Measurements from ENCODE around the gene LAMC2. TPM values are rescaled to one million over a fixed set of nuclear protein-coding genes. Genes with fewer than 3 reads are reported as not detected.

Gene LAMC2
- total RNA-seq, 1 experiment from 2014 or later = 0.11 TPM

DNA sequence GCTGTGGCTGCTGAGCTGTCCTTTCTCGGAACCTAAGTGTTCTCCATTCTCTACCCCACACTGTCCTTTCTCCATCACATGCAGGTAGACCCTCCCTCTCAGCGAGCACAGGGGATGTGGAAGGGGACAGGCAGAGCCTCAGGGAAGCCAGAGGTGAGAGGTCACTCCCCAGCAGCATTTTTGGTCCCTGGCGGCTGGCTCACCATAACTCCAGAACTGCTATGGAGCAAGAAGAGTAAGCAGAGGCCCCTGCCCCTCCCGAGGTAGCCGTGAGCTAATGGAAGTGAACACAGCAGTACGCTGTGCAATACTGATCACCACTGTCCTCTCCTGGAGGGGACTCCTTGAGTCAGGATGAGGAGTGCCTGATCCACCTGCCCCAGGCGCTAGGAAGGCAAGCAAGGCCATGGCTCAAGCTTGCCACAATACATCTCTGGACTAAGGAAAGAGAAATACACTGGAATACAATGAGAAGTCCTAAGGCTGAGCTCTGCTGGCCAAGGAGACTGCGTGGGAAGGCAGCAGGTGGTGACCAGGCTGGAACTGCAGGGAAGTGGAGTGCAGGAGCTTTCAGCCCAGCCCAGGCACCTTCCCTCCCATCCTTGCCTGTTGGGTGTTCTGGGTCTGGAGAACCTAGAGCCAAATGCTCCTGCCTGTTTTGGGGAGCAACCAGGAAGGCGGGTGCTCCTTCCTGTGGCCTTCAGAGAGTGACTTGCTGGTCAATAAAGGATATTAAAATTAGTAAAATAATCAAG lies 96.2 kb downstream of the LAMC2 start:
- peaks cover 22% of the 10 kb centered on the region for H3K4me1 ChIP-seq (ENCODE audit: insufficient read depth, low read length, poor library complexity, severe bottlenecking)
- intact Hi-C loops (cut with micrococcal nuclease; ENCODE audit: unreplicated experiment) = loop anchor here (5.0 to 10.0 kb wide), 2 partner anchors 265 to 343 kb away; no protein-coding TSS in a partner anchor
- H3K9me3 ChIP-seq (ENCODE audit: low read depth, low read length, poor library complexity, severe bottlenecking) = no peaks in the 10 kb centered on the region
- H3K27me3 ChIP-seq (replicated peaks; ENCODE audit: insufficient read depth, low read depth, low read length, poor library complexity) = no peaks in the 10 kb centered on the region
- no peak overlapping the region for H3K27ac ChIP-seq (ENCODE audit: low read depth, low read length, poor library complexity, severe bottlenecking)
- ChIA-PET CTCF (interaction anchor here (1.1 to 1.5 kb wide), 2 partner anchors 11 to 320 kb away, joined by 4 to 6 read pairs; no protein-coding TSS in a partner anchor), POLR2A (ENCODE audit: low non-redundant PET) (interaction anchor here (0.6 kb wide), 1 partner anchor 1187 kb away, joined by 4 read pairs; no protein-coding TSS in a partner anchor)
- no peak overlapping the region for H3K4me3 ChIP-seq (ENCODE audit: low read depth, low read length, poor library complexity, severe bottlenecking)
- H3K36me3 ChIP-seq (ENCODE audit: insufficient read depth, low read length, poor library complexity, severe bottlenecking) = no peaks in the 10 kb centered on the region
- DNase-seq (ENCODE audit: low spot score) = no peak
- no TSS peak for BruUV-seq (replicated peaks)
- no peak for TF ChIP-seq EZH2 (IDR thresholded peaks at IDR 0.05; ENCODE audit: borderline replicate concordance, low read depth, low read length, poor library complexity, severe bottlenecking)
- TF ChIP-seq, protein P1, sequence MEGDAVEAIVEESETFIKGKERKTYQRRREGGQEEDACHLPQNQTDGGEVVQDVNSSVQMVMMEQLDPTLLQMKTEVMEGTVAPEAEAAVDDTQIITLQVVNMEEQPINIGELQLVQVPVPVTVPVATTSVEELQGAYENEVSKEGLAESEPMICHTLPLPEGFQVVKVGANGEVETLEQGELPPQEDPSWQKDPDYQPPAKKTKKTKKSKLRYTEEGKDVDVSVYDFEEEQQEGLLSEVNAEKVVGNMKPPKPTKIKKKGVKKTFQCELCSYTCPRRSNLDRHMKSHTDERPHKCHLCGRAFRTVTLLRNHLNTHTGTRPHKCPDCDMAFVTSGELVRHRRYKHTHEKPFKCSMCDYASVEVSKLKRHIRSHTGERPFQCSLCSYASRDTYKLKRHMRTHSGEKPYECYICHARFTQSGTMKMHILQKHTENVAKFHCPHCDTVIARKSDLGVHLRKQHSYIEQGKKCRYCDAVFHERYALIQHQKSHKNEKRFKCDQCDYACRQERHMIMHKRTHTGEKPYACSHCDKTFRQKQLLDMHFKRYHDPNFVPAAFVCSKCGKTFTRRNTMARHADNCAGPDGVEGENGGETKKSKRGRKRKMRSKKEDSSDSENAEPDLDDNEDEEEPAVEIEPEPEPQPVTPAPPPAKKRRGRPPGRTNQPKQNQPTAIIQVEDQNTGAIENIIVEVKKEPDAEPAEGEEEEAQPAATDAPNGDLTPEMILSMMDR (conservative IDR thresholded peaks at IDR 0.05; ENCODE audit: low read depth, low read length) = no peak

DNA sequence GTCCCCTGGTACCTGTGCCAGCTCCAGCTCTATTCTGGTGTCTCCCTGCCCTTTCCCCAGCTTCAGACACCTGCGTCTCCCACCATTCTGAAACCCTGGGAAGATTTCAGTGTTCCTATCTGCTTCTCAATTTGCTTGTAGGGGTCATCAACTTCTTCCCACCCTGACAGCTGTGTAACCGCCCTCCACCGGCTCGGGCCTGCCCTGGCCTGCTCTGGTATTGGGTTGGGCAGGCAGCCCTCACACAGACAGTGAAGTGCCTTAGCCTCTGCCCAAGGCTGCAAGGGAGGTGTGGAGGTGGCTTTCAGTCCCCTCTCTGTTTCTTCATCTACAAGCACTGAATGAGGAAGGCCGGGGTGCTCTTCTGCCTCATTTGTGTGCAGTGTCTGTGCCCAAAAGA lies 97.2 kb downstream of the LAMC2 start:
- H3K4me3 ChIP-seq (ENCODE audit: low read depth, low read length, poor library complexity, severe bottlenecking) = no peak overlapping the region
- peaks cover 17% of the 10 kb centered on the region for H3K4me1 ChIP-seq (ENCODE audit: insufficient read depth, low read length, poor library complexity, severe bottlenecking)
- no peak for DNase-seq (ENCODE audit: low spot score)
- intact Hi-C loops (cut with micrococcal nuclease; ENCODE audit: unreplicated experiment) = loop anchor here (5.0 to 10.0 kb wide), 2 partner anchors 264 to 342 kb away; no protein-coding TSS in a partner anchor
- no TSS peak for BruUV-seq (replicated peaks)
- H3K9me3 ChIP-seq (ENCODE audit: low read depth, low read length, poor library complexity, severe bottlenecking) = no peaks in the 10 kb centered on the region
- CTCF ChIA-PET = no interaction called here
- H3K27me3 ChIP-seq (replicated peaks; ENCODE audit: insufficient read depth, low read depth, low read length, poor library complexity) = no peaks in the 10 kb centered on the region
- POLR2A ChIA-PET (ENCODE audit: low non-redundant PET) = no interaction called here
- no peak for TF ChIP-seq EZH2 (IDR thresholded peaks at IDR 0.05; ENCODE audit: borderline replicate concordance, low read depth, low read length, poor library complexity, severe bottlenecking)
- H3K27ac ChIP-seq (ENCODE audit: low read depth, low read length, poor library complexity, severe bottlenecking) = no peak overlapping the region
- H3K36me3 ChIP-seq (ENCODE audit: insufficient read depth, low read length, poor library complexity, severe bottlenecking) = no peaks in the 10 kb centered on the region

DNA sequence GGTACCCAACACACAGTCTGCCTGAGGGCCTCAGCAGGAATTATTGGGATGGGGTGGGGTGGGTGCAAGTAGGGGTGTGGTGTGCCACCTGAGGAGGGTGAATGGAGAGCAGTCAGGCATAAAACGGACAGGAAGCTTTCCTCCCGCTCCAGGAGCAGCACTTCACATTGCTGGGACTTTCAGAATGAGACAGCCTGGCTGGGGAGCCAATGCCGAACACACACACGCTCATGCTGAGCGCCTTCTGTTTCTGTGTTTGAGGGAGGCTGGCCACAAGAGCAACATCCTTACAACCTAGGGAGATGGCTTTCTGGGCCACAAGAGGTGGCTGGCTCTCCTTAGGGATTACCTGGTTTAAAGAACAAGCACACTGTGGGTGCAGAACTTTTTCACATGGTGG lies 98.0 kb downstream of the LAMC2 start:
- no peak overlapping the region for H3K4me3 ChIP-seq (ENCODE audit: low read depth, low read length, poor library complexity, severe bottlenecking)
- H3K27ac ChIP-seq (ENCODE audit: low read depth, low read length, poor library complexity, severe bottlenecking) = no peak overlapping the region
- no peaks in the 10 kb centered on the region for H3K36me3 ChIP-seq (ENCODE audit: insufficient read depth, low read length, poor library complexity, severe bottlenecking)
- H3K9me3 ChIP-seq (ENCODE audit: low read depth, low read length, poor library complexity, severe bottlenecking) = no peaks in the 10 kb centered on the region
- no peaks in the 10 kb centered on the region for H3K27me3 ChIP-seq (replicated peaks; ENCODE audit: insufficient read depth, low read depth, low read length, poor library complexity)
- ChIA-PET POLR2A (ENCODE audit: low non-redundant PET) (no interaction called here), CTCF (no interaction called here)
- intact Hi-C loops (cut with micrococcal nuclease; ENCODE audit: unreplicated experiment) = loop anchor here (5.0 to 10.0 kb wide), 2 partner anchors 263 to 341 kb away; no protein-coding TSS in a partner anchor
- no TSS peak for BruUV-seq (replicated peaks)
- H3K4me1 ChIP-seq (ENCODE audit: insufficient read depth, low read length, poor library complexity, severe bottlenecking) = peaks cover 9% of the 10 kb centered on the region
- TF ChIP-seq, protein P1 (conservative IDR thresholded peaks at IDR 0.05; ENCODE audit: low read depth, low read length) = no peak
- TF ChIP-seq EZH2 (IDR thresholded peaks at IDR 0.05; ENCODE audit: borderline replicate concordance, low read depth, low read length, poor library complexity, severe bottlenecking) = no peak
- no peak for DNase-seq (ENCODE audit: low spot score)

Measured in A673 (cell line).